Retina (tissue), 1 donor: ENCODE measurements around the gene FAM219A.
A peak's percentile ranks its signal among the peaks of the same experiment; 100 is the strongest.

Source experiments
- DNase-seq: peaks from one replicate; pipeline ENCODE4 v3.0.0-alpha.2; 2016

The FAM219A gene, protein sequence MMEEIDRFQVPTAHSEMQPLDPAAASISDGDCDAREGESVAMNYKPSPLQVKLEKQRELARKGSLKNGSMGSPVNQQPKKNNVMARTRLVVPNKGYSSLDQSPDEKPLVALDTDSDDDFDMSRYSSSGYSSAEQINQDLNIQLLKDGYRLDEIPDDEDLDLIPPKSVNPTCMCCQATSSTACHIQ

DNA sequence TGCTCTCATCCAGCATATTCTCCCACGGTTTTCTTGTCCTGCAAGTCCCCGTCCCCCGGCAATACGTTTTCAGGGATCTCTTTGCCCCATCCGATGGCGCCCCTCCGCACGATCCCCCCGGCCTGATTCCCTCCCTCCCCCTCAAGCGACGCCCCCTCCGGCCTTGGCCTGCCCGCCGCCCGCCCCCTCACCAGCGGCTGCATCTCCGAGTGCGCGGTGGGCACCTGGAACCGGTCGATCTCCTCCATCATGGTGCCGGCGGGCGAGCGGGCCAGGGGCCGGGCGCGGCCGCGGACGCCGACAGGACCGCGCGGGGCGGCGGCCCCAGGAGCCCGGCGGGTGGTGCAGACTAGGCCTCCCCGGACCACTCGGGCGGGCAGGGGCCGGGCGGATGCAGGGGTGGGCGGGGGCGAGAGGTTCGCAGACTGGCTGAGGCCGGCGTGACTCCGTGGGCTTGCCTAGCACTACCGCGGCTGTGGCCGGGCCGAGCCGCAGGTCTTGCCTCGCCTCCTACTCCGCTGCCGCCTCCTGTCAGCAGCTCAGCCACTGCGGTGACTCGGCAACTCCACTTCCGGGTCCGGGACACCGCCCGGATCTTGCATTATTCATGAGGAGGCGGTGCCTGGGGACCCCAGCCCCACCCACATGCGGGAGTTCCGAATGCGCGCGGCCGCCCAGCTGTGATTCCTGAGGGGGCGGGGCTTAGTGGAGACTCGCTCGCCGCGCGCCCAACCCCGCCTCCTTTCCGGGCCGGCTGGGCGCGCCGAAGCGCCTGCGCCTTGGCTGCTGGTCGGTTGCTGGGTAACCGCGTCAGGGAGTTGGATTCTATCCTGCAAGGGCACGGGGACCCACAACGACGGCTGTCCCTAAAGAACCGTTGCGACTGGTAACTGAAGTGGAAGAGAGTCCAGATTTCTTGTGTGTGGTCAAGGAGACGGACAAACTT, at the start of gene FAM219A, which contains the start of gene DNAI1:
Gene FAM219A, minus strand, starts transcription at position 558 of the 946 bp plus-strand sequence. Its CDS starts 307 bp downstream, at position 251.
Gene DNAI1, plus strand, starts transcription at position 793 of the 946 bp plus-strand sequence. CDS start 201 bp downstream, outside the sequence.
- peak; percentile 98 for DNase-seq

DNA sequence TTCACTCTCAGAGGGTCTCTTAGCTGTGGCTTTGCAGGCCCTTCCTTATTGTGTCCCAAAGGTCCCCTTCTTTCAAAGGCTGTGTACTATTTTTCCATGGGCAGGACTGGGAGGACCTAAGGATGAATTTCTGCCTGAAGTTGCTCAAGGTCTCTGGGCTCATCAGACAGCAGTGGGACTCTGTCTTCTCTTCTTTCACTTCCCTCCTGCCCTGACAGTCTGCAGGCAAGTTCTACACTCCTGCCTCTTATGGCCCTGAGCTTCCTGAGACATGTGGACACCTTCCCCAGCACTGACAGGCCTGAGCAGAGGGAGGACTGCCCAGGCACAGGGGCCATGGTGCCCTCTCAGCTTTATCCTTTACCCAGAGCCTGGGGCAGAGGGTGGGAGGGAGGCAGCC, 49.6 kb upstream of the FAM219A start:
- DNase-seq: no peak

DNA sequence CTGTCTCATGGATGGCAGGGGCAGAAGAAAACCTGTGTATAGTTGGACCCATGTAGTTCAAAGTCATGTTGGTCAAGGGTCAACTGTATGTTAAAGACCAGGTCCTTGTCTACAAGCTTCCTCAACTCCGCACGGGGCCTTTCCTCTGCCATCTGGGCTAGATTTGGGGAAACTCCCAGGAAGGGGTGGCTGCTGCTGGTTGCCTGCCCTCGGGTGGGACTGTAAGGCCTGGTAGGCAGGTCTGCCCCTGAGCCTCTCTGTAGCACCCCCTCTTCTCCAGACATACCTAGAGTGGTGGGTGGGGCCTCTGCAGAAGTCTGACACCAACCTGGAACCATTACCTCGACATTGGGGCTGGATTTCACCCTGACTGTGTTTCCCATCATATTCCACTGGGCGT, 49.2 kb upstream of the FAM219A start:
- no peak for DNase-seq

DNA sequence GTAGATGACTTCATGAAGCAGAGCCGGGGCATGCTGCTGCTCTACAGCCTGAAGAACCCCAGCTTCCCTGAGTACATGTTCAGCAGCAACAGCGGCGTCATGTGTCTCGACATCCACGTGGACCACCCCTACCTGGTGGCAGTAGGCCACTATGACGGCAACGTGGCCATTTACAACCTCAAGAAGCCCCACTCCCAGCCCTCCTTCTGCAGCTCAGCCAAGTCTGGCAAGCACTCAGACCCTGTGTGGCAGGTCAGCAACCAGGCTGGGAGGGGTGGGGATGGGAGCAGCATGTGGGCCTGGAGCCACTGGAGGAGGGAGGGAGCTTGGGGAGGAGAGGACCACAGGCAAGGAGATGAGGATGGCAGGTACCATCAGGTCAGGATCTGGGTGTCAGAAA, 48.3 kb upstream of the FAM219A start:
- no peak for DNase-seq

DNA sequence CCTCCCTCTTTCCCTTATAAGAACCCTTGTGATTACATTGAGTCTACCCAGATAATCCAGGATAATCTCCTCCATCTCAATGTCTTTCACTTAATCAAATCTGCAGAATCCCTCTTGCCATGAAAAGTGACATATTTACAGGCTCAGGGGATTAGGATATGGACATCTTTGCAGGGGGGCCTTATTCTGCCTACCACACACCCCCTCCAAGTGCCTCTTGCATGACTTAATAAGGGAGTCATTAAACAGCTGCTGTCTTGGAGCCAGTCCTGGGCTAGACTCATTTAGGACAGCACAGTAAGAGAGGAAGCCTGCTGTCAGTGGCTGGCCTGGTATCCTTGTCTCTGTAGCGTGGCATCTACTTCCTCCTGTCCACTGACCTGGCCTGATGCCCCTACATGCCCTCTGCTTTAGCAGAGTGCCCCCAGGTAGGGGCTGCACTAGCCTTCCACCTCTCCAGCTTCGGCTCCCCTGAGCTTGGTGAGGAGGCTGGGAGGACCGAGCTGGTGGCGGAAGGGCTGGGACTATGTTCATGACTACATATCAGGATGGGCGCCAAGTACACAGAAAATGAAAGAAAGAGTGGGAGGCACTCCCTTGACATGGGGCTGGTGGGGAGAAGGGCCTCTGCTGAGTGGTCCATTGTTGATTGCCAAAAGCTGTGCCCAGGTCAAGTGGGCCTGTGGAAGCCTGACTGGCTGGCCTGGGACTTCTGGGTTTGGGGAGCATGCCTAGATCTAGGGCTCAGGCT, 47.2 kb upstream of the FAM219A start:
- no peak for DNase-seq

DNA sequence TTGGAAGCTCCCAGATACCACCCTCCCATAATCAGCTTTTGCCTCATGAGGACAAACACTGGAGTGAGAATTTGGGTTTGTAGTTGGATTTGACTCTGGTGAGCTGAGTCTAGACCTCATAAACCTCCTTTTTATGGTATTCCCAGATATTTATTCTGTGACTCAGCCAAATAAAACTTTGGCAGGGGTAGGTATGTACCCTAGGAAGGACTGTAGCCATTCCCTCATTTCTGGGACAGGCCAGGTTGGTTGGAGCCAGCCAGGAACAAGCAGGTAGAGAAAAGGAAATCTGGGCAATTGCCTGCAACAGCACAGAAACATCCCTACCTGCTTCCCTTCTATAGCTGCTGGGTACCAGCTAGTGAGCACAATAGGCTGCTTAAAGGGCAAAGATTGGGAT, 45.0 kb upstream of the FAM219A start:
- no peak for DNase-seq

DNA sequence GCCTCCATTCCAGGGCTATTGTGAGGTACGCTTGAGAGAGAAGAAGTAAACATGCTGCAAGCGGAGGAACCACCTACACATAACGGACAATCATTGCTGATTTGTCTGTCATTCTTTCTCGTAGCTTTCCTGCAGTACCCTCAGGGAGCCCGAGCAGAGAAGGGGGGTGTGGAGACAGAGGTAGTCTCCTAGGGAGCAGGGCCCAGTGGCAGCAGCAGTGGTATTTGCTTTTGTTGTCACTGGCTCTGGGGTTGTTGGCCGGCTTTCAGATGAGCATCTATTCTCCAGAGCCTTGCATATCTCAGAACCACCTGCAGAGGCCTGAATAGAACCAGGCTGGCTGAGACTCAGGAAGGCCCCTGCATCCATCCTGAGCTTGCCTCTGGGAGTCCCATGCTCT, 44.5 kb upstream of the FAM219A start:
- DNase-seq: no peak

DNA sequence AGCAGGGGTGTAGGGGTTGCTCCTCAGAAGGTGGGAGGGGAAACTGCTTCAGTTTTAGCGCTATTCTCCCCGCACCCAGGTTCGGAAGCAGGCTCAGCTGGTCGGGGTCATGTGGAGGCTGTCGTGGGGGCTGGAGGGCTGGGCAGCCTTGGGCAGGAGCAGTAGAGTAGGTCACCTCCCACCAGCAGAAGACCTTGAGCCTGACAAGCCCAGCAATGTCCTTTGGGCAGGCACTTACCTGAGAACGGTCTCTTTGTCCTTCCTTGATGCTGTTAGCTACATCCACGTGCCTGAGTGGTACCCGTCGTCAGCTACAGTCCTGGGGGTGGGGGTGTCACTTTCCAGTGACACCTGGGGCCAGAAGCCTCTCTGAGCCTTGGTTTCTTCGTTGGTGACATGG, 44.1 kb upstream of the FAM219A start:
- DNase-seq: no peak

DNA sequence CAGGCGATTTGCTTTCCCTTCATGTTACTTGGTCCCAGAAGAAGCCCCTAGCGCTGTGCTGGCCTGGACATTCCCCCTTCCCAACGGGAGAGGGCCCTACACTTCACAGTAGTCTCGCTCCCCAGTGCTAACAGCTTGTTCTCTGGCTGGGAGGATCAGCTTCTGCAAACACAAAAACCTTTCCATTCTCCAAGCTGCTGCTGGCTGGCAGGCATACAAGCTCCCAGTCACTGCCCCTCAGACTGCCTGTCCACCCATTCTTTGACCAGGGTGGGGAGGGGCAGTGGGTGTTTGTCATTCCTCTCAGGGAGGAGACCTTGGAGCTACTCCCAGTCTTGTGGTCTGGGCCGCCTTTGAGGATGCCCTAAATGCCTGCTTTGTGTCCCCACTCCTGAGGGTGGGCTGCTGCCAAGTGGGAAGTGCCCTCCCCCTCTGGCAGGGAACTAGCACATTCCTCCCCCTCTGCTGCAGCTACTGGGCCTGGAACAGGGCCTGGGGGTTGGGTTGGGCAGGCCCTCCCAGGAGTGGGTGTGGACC, 43.6 kb upstream of the FAM219A start:
- DNase-seq: no peak

DNA sequence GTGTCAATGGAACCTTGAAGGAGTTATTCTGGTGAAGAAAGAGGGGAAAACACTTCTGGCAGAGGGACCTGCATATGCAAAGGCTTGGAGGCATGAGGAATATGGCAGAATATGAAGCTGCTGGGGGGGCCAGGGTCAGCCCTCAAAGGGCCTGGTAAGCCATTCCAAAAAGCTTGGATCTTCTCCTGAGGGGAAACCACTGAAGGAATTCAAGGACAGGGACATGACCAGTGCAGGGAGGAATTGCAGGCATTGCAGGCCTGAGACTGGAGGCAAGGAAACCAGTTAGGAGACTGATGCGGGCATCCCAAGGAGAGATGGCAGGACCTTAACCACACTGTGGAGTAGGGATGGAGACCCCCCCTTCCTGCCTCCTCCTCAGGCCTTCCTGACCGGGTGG, 43.0 kb upstream of the FAM219A start:
- no peak for DNase-seq

DNA sequence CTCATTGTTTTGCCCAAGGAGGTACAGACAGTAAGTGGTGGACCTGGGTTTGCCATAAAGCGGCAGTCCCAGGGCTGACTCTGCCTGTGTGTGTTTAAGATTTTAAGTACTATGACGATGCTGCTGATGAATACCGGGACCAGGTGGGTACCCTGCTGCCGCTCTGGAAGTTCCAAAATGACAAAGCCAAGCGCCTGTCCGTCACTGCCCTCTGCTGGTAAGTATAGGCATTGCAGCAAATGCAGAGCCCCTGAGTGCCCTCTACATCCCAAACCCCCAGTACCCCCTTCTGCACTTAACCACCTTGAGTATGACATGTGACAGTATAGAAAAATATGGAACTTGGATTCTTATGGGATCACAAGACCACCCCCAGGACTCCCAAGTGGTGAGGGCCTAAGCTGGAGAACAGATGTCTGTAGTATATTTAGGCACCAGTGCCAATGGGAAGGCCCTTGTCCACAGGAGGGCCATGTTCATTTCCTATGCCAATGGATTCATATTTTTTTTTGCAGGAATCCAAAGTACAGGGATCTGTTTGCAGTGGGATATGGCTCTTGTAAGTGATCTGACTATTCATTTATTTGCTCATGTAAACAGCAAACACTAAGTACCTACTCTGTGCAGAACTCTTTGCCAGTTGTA, 42.4 kb upstream of the FAM219A start:
- DNase-seq: peak; percentile 81

DNA sequence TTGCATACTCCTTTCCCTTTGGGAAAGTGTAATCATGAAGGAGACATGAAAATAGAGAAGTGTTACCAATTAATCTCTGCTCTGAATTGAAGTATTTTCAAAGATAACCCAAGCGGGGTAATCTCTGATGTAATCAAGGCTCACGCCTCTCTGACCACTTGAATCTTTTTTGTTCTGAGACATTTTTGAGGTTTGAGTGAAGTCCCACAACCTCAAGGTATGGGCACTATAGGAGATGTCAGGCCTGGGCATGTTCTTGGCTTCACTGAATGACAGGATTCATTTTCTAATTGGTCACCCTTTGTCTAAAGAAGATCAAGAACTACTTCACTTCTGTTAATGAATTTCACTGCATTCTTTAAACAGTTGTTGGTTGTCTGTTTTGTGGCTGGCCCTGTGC, 40.7 kb upstream of the FAM219A start:
- DNase-seq: no peak

DNA sequence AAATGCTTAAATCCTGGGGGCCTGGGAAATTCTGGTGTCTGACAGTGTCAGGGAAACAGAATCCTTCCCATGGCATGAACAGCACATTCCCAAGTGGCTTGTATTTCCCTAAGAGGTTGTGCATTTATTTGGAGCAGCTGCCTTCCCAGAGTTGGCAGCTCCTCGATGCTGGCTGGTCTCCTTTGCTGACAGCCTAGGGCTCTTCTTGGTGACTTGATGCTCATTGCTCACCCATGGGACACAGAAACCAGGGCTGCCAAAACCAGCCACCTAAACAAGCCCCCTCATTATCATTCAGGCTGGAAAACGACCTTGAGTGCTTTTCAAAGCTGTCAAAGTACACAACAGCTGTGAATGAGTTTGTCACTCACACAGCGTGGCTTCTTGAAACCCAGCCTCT, 40.2 kb upstream of the FAM219A start:
- peak; percentile 59 for DNase-seq

DNA sequence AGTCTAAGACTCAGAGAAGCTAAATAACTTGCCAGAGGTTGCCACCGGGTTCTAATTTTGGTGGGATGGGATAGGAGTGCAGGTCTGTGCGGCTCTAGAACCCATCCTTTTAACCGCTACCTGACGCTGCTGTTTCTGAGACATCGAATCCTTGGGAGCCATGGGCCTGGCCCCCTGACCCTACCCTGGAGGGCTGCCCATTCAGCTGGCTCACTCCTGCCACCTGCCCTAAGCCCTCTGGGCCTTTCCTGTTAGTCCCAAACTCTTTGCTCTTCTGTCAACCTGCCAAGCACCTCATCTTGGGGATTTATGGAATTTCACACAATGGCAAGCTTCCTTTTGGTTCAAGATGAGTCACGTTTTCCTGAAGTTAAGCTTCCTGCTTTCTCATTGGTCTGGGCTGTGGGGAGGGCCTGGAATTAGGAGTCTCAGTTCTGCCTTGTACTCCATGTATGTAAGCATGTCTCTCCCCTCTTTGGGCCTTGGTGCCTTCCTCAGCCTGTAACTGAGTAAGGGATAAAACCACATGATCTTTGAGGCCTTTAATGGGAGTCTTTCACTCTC, 37.9 kb upstream of the FAM219A start:
- no peak for DNase-seq

DNA sequence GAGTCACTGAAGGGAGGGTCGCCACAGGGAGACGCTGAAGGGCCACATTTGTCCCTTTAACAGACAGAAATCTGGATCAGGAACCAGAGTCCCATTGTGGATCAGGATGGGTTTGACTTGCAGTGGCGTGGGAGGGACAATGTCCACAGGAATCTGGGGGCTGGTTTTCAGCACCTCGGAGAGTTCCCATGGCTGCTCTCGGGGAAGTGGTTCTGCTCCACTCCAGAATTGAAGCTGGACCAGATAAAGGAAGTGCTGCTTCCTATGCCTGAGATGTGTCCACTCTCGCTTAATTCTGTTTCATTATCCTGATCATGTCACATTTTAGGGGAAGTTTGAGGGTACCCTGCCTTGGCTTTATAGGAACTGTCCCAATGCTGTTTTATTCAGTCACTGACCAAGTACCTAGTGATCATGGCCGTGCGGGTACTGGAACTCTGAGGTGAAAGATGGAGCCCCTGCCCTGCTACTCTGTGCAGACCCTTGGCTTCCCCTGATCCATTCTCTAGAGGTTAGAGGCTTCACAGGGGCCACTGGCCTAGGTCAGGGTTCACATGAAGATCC, 35.7 kb upstream of the FAM219A start:
- DNase-seq: no peak

DNA sequence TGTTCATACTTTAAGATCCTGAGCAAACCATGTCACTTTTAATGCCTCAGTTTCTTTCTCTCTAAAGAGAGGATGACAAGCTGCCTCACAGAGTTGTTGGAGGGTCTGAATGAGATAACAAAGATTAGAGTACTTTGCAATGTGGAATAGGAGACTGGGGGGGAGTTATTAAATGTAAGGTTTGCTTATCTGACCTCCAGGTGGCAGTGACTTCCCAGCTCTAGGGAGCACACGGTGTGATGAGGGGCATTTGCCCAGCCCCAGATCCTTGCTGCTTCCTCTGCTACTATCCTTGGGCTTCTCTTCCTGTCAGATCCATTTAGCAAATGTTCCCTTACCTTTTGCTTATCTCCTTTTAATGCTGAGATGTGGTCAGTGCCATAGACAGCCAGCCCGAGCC, 33.7 kb upstream of the FAM219A start:
- DNase-seq: no peak

DNA sequence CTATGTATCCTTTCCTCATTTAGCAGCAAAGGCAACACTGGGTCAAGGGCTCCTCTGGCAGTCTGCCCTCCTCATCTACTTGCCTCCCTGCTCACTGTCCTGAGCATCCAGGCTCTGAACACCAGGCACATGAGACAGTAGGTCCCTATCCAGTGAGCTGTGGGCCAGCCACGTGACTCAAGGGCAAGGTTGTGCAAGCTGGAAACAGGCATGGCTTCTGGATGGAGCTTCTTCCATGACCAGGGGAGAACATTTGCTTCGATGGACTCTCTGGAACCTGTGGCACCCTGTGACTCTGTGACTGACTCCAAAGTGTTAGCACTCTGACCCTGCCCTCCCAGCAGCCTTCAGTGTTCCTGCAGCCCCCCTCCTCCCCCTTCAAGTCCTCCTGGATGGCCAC, 33.2 kb upstream of the FAM219A start:
- DNase-seq: no peak

DNA sequence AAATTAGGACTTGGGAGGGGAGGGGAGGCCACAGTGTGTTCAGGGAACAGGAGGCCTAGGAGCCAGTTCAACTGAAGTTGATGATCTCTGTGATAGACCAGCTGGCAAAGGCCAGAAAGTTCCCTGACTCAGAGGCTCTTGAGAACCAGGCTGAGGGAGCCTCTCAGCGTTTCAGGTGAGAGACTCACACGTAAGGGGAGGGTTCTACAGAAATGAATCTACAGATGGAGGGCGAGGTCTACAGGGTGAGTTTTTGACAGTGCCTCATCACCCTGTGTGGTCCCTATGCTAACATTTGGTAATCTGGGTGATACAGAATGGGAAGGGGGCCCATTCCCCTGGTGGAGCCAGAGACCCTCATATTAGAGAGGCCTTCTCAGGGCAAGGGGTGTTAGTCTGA, 32.4 kb upstream of the FAM219A start:
- DNase-seq: no peak

DNA sequence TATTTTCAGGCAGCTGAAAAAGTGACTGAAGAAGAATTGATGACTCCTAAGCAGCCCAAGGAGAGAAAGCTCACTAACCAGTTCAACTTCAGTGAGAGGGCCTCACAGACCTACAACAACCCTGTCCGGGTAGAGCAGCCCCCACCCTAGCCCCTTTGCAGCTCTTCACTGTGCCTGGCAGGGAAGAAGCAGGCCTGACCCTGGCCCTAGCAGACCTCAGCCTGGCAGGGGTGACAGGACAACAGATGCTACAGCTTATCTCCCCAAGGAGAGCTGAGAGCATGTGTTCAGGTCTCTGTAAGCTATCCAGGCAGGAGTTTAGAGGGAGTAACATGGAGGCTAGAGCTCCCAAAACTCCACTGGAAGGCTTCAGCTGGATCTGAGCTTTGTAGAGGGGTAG, 32.0 kb upstream of the FAM219A start:
- no peak for DNase-seq

DNA sequence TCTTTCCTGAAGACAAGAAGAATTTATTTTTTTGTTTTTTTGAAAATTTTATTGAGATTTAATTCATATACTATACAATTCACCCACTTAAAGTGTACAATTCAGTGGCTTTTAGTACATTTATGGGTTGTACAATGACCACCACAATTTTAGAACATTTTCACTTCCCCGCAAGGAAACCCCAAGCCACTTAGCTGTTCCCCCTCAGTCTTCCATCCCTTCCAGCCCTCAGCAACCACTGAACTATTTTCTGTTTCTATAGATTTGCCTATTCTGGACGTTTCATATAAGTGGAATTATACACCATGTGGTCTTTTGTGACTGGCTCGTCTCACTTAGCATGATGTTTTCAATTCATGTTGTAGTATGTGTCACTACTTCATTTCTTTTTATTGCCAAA, 28.2 kb upstream of the FAM219A start:
- DNase-seq: no peak

DNA sequence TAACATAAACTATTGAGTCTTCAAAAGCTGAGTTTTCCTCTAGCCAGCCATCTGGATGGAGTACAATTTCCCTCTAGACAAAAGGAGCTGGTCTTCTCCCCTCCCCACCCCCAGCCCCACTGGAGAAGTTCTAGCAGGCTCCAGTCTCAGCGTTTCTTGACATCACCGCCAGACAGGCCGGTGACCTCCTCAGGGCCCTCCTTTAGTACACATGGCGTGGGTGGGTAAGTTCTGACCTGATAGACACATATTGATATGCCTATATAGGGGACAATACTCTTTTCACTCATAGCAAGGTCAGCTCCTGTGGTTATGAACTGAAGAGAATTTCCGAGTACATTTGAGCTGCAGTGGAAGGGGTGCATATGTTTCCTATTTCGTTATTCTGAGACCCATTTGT, 27.5 kb upstream of the FAM219A start:
- DNase-seq: no peak

DNA sequence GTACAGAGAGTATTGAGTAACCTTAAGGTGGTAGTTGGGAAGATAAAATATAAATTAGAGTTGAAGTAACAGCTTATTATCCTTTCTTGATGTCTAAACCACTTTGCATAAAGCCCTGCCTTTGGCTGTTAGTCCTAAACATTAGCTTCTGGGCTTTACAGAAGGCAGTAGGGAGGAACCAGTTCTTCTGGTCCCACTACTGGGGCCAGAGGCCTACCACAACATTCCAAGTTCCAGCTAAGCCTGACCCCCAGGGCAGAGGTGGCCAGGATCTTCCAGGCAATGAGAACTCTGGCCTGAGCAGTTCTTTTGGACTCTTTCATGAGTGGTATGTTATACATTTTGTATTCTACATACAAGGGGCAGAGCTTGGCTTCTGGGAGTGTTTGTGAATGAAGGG, 26.3 kb upstream of the FAM219A start:
- no peak for DNase-seq
